SK-N-SH (cell line): ENCODE measurements around the gene RAB3B. TPM values are rescaled to one million over a fixed set of nuclear protein-coding genes. Genes with fewer than 3 reads are reported as not detected.

Source experiments
- CTCF ChIA-PET: fragments of 300-600, 350-600 bp; formaldehyde crosslinking; extraction: SDS; loops from one replicate; lab custom pipeline; 2021; lab: Yijun Ruan, JAX
- POLR2A ChIA-PET: fragments of 350-600 bp; sonication (Branson Sonifier 250); formaldehyde crosslinking; extraction: SDS; loops from one replicate; lab custom pipeline; 2020; ENCODE audit warnings: antibody characterized with exemption, inconsistent platforms; lab: Yijun Ruan, JAX
- DNase-seq: peaks from one replicate; pipeline ENCODE4 v3.0.0; 2012
- H2AFZ ChIP-seq: fragments of 200-600 bp; sonication (generic); 2 replicates; pipeline ENCODE4 v1.8.1; 2016; ENCODE audit warnings: antibody characterized with exemption, mild to moderate bottlenecking, low read depth
- H3F3A ChIP-seq: fragments of 200-600 bp; sonication (generic); replicated peaks from 2 replicates; pipeline ENCODE3; 2016; ENCODE audit warnings: antibody characterized with exemption, mild to moderate bottlenecking; ENCODE audit not compliant: insufficient read depth
- H3K27ac ChIP-seq, 2 experiments: fragments of 200-500 bp in 1 of 2; fragments of 200-600 bp in 1 of 2; sonication (Bioruptor generic) in 1 of 2; sonication (generic), shearing (Covaris generic) in 1 of 2; 2 replicates each; pipeline versions ENCODE4 v1.5.1 to v1.6.1; 2014 to 2016; ENCODE audit warnings: low read depth in 2 of 2, inconsistent platforms in 1 of 2, low read length in 1 of 2, mild to moderate bottlenecking in 1 of 2, mixed read lengths in 1 of 2
- H3K27me3 ChIP-seq: fragments of 200-600 bp; sonication (generic), shearing (Covaris generic); 2 replicates; pipeline ENCODE4 v1.6.1; 2016; ENCODE audit warnings: mixed run types; ENCODE audit not compliant: insufficient read depth
- H3K36me3 ChIP-seq, 2 experiments: fragments of 200-500 bp in 1 of 2; fragments of 200-600 bp in 1 of 2; sonication (Bioruptor generic) in 1 of 2; sonication (generic) in 1 of 2; replicated peaks in 1 of 2; 2 replicates each; pipeline versions ENCODE3 to v1.5.1; 2014 to 2016; ENCODE audit warnings: low read length in 1 of 2, mild to moderate bottlenecking in 1 of 2; ENCODE audit not compliant: insufficient read depth in 2 of 2, control insufficient read depth in 1 of 2
- H3K4me1 ChIP-seq, 2 experiments: fragments of 200-500 bp in 1 of 2; fragments of 200-600 bp in 1 of 2; sonication (Bioruptor generic) in 1 of 2; sonication (generic), shearing (Covaris generic) in 1 of 2; 2 replicates each; pipeline versions ENCODE4 v1.5.1 to v1.6.1; 2014 to 2016; ENCODE audit warnings: low read depth in 1 of 2, low read length in 1 of 2, mixed run types in 1 of 2; ENCODE audit not compliant: insufficient read depth in 2 of 2, control insufficient read depth in 1 of 2
- H3K4me2 ChIP-seq: fragments of 200-600 bp; sonication (generic), shearing (Covaris generic); 2 replicates; pipeline ENCODE4 v1.6.1; 2017; ENCODE audit warnings: mixed run types
- H3K4me3 ChIP-seq, 2 experiments: fragments of 200-500 bp in 1 of 2; fragments of 200-600 bp in 1 of 2; sonication (Bioruptor generic) in 1 of 2; sonication (generic), shearing (Covaris generic) in 1 of 2; 2 replicates each; pipeline versions ENCODE4 v1.5.1 to v1.8.1; 2014 to 2016; ENCODE audit warnings: low read depth in 2 of 2, inconsistent platforms in 1 of 2, low read length in 1 of 2, mild to moderate bottlenecking in 1 of 2, mixed read lengths in 1 of 2, moderate library complexity in 1 of 2
- H3K79me2 ChIP-seq: fragments of 200-600 bp; sonication (generic); 2 replicates; pipeline ENCODE4 v1.8.1; 2017; ENCODE audit warnings: mild to moderate bottlenecking; ENCODE audit not compliant: insufficient read depth
- H3K9ac ChIP-seq: fragments of 200-600 bp; sonication (generic); 2 replicates; pipeline ENCODE4 v1.6.1; 2017; ENCODE audit warnings: mixed run types
- H3K9me2 ChIP-seq: fragments of 200-600 bp; sonication (generic); 2 replicates; pipeline ENCODE4 v1.6.1; 2017; ENCODE audit warnings: mixed run types
- H3K9me3 ChIP-seq: fragments of 200-600 bp; sonication (generic); 2 replicates; pipeline ENCODE4 v1.6.1; 2017; ENCODE audit warnings: mixed run types, mild to moderate bottlenecking, moderate library complexity
- H4K20me1 ChIP-seq: fragments of 200-600 bp; sonication (generic); 2 replicates; pipeline ENCODE4 v1.6.1; 2017; ENCODE audit warnings: mild to moderate bottlenecking, mixed run types; ENCODE audit not compliant: insufficient read depth
- CTCF ChIP-seq: fragments of 200-600 bp; sonication (generic); IDR thresholded peaks from 2 replicates; pipeline ENCODE4 v1.6.1; 2017; ENCODE audit warnings: antibody characterized with exemption, mild to moderate bottlenecking, moderate library complexity
- EZH2phosphoT487 ChIP-seq: fragments of 200-600 bp; sonication (generic); IDR thresholded peaks from 2 replicates; pipeline ENCODE4 v1.6.1; 2017; ENCODE audit warnings: low read depth, mixed run types, mild to moderate bottlenecking, antibody characterized with exemption, moderate library complexity, borderline replicate concordance
- GATA2 ChIP-seq: sonication (generic); formaldehyde crosslinking; IDR thresholded peaks from 2 replicates; pipeline ENCODE4 v1.5.0; 2020; ENCODE audit warnings: mild to moderate bottlenecking, missing genetic modification reagents
- IRF3 ChIP-seq: fragments of 150-350 bp; IDR thresholded peaks from 2 replicates; pipeline ENCODE4 v1.6.1; 2016; ENCODE audit warnings: mild to moderate bottlenecking, low read depth, low read length
- NFIC ChIP-seq: IDR thresholded peaks from 2 replicates; pipeline ENCODE4 v1.4.0; 2012; ENCODE audit warnings: borderline replicate concordance
- PBX3 ChIP-seq: IDR thresholded peaks from 2 replicates; pipeline ENCODE4; 2012
- POLR2AphosphoS5 ChIP-seq: IDR thresholded peaks from 2 replicates; pipeline ENCODE4 v1.6.1; 2012; ENCODE audit warnings: low read depth, low read length
- RAD21 ChIP-seq: IDR thresholded peaks from 2 replicates; pipeline ENCODE4 v1.6.1; 2012; ENCODE audit warnings: mild to moderate bottlenecking, low read length
- RCOR1 ChIP-seq: fragments of 150-350 bp; IDR thresholded peaks from 2 replicates; pipeline ENCODE4 v1.6.1; 2017; ENCODE audit warnings: antibody characterized with exemption, low read length
- REST ChIP-seq: IDR thresholded peaks from 2 replicates; pipeline ENCODE4 v1.6.1; 2012; ENCODE audit warnings: mild to moderate bottlenecking, low read depth, low read length, moderate library complexity
- RXRA ChIP-seq: IDR thresholded peaks from 2 replicates; pipeline ENCODE4 v1.4.0; 2012; ENCODE audit warnings: low read depth, mild to moderate bottlenecking, borderline replicate concordance
- SIN3A ChIP-seq: IDR thresholded peaks from 2 replicates; pipeline ENCODE4 v1.6.1; 2012; ENCODE audit warnings: low read depth, mild to moderate bottlenecking, low read length, moderate library complexity, borderline replicate concordance
- TCF12 ChIP-seq: IDR thresholded peaks from 2 replicates; pipeline ENCODE4 v1.4.0; 2012
- TEAD4 ChIP-seq: IDR thresholded peaks from 2 replicates; pipeline ENCODE4 v1.4.0; 2012; ENCODE audit warnings: mild to moderate bottlenecking, borderline replicate concordance; ENCODE audit not compliant: insufficient read depth
- USF1 ChIP-seq: IDR thresholded peaks from 2 replicates; pipeline ENCODE4 v1.4.0; 2012; ENCODE audit warnings: low read depth, borderline replicate concordance
- USF2 ChIP-seq: fragments of 150-350 bp; IDR thresholded peaks from 2 replicates; pipeline ENCODE4 v1.6.1; 2017; ENCODE audit warnings: antibody characterized with exemption, low read length, low read depth, borderline replicate concordance
- YY1 ChIP-seq: IDR thresholded peaks from 2 replicates; pipeline ENCODE4 v1.4.0; 2012; ENCODE audit warnings: low read depth, mild to moderate bottlenecking
- ZBTB33 ChIP-seq: IDR thresholded peaks from 2 replicates; pipeline ENCODE4 v1.4.0; 2012; ENCODE audit warnings: low read depth, borderline replicate concordance
- WGBS: methylation state at CpG from one replicate; pipeline ENCODE4 v1.1.6; 2017; ENCODE audit warnings: low lambda C conversion rate; 5-methylcytosine and 5-hydroxymethylcytosine counted together
- polyA plus RNA-seq, 3 experiments: library from polyadenylated mRNA; depleted of rRNA; stranded (reverse); fragments of >200 nt; gene quantifications; 2 replicates each; pipeline ENCODE4 v1.2.3, GENCODE V29; 2012

Gene RAB3B
- polyA plus RNA-seq, 1 of the 3 experiments (the other 2 are of a cell fraction), result 10.2 TPM

GRCh38 chr1:52002038-52002917, 11.8 kb upstream of the RAB3B start:
- Histone ChIP-seq H3F3A (peaks cover 11% of the 10 kb centered on the region), H3K9ac (no peak overlapping the region), H3K27ac (no peak overlapping the region), H4K20me1 (no peaks in the 10 kb centered on the region), H3K9me2 (no peaks in the 10 kb centered on the region), H3K9me3 (no peaks in the 10 kb centered on the region), H3K4me2 (no peak overlapping the region), H3K4me1 (peaks cover 6 to 16% of the 10 kb centered on the region in 2 experiments; a peak in 2 of 4 replicates), H2AFZ (no peak overlapping the region), H3K27me3 (no peaks in the 10 kb centered on the region), H3K79me2 (no peaks in the 10 kb centered on the region), H3K36me3 (no peaks in the 10 kb centered on the region), H3K4me3 (no peak overlapping the region)
- WGBS, result 47% methylated on average over 9 of the region's 9 CpGs
- ChIA-PET CTCF (interaction anchor here (0.9 to 7.6 kb wide), 6 partner anchors 15 to 104 kb away, joined by 3 to 117 read pairs (median 3); no protein-coding TSS in a partner anchor), POLR2A (interaction anchor here (1.6 kb wide), 1 partner anchor 104 kb away, joined by 3 read pairs; no protein-coding TSS in a partner anchor)
- DNase-seq, result peak; percentile 79
- TF ChIP-seq USF2 (no peak), NFIC (no peak), TCF12 (no peak), PBX3 (no peak), IRF3 (no peak), EZH2phosphoT487 (no peak), CTCF (peak; percentile 95), YY1 (no peak), ZBTB33 (no peak), RCOR1 (0 out of 2 replicates have a peak, but pooled peaks have one; percentile 18), POLR2AphosphoS5 (no peak), TEAD4 (no peak), USF1 (no peak), REST (peak; percentile 99), RAD21 (peak; percentile 97), SIN3A (0 out of 2 replicates have a peak, but pooled peaks have one; percentile 11), RXRA (no peak), GATA2 (CRISPR knock-in tag) (no peak)
